ENCODE measurements around the gene HERPUD1. TPM values are rescaled to one million over a fixed set of nuclear protein-coding genes. Genes with fewer than 3 reads are reported as not detected.

HERPUD1 gene
- total and polyA plus RNA-seq, 2 of the 13 experiments (the other 11 are each of a cell fraction or from before 2014, with no cell fraction given) = 96.2 to 323 TPM

- Histone ChIP-seq H3K27ac (ENCODE audit: extremely low read length, insufficient read depth, low read length) (no peak overlapping the region), H3K27me3 (ENCODE audit: control insufficient read depth in 1 of 2, insufficient read depth in 2 of 2, low read length in 2 of 2) (peaks cover 4 to 35% of the 10 kb centered on the region in 2 experiments), H3K9me3 (ENCODE audit: low read length) (no peaks in the 10 kb centered on the region), H3K36me3 (replicated peaks in 1 of 2; ENCODE audit: control insufficient read depth in 1 of 2, insufficient read depth in 2 of 2, low read length in 2 of 2) (no peaks in the 10 kb centered on the region), H4K20me1 (ENCODE audit: insufficient read depth, low read length) (no peaks in the 10 kb centered on the region), H2AFZ (ENCODE audit: low read length) (no peak overlapping the region), H3K4me1 (ENCODE audit: insufficient read depth, low read length) (peaks cover 68% of the 10 kb centered on the region), H3K4me2 (ENCODE audit: low read depth, low read length) (no peak overlapping the region), H3K4me3 (replicated peaks in 1 of 3; ENCODE audit: insufficient read depth in 1 of 3, low read depth in 2 of 3, low read length in 3 of 3) (no peak overlapping the region), H3K9ac (ENCODE audit: insufficient read depth, low read depth, low read length) (no peak overlapping the region), H3K79me2 (ENCODE audit: insufficient read depth, low read length) (no peaks in the 10 kb centered on the region)
- BruUV-seq (replicated peaks) = no TSS peak
- intact Hi-C loops (cut with micrococcal nuclease; ENCODE audit: unreplicated experiment) (no loop called here), in situ Hi-C loops (cut with HindIII; ENCODE audit: extremely low pct_ligation_motif_present, low pct_unique_long_range_greater_than_20kb) (no loop called here)
- POLR2A ChIA-PET = interaction anchor here (1.8 kb wide), 1 partner anchor 17 kb away, joined by 8 read pairs; no protein-coding TSS in a partner anchor
- 47% methylated on average over 6 of the region's 6 CpGs for WGBS (ENCODE audit: low lambda C conversion rate)
- ATAC-seq = no peak
- no peak for FAIRE-seq
- CTCF ChIA-PET (ENCODE audit: low intra/inter-chr PET ratio, low total read pairs) = no interaction called here
- DNase-seq (ENCODE audit: low spot score) = no peak
- TF ChIP-seq ZNF136 (CRISPR knock-in tag; IDR thresholded peaks at IDR 0.05; ENCODE audit: low read depth) (no peak), ZBTB14 (CRISPR knock-in tag; IDR thresholded peaks at IDR 0.05) (no peak), TSC22D2 (CRISPR knock-in tag; IDR thresholded peaks at IDR 0.05; ENCODE audit: borderline replicate concordance) (no peak), ATF6 (CRISPR knock-in tag; conservative IDR thresholded peaks at IDR 0.05) (no peak), DMAP1 (CRISPR knock-in tag; IDR thresholded peaks at IDR 0.05) (no peak), RARA (CRISPR knock-in tag; IDR thresholded peaks at IDR 0.05) (peak; percentile 49; the same call in 1 of the 2 replicates), ZNF12 (CRISPR knock-in tag; IDR thresholded peaks at IDR 0.05) (no peak), NONO (IDR thresholded peaks at IDR 0.05) (no peak), NONO (CRISPR knock-in tag; conservative IDR thresholded peaks at IDR 0.05) (no peak), ZHX2 (IDR thresholded peaks at IDR 0.05; ENCODE audit: low read depth) (no peak), ZHX2 (CRISPR knock-in tag; IDR thresholded peaks at IDR 0.05; ENCODE audit: borderline replicate concordance) (no peak), ZNF558 (CRISPR knock-in tag; IDR thresholded peaks at IDR 0.05; ENCODE audit: borderline replicate concordance) (no peak), FOSL2 (CRISPR knock-in tag; IDR thresholded peaks at IDR 0.05) (peak; percentile 45), NRL (CRISPR knock-in tag; IDR thresholded peaks at IDR 0.05; ENCODE audit: borderline replicate concordance) (no peak), ZNF772 (CRISPR knock-in tag; IDR thresholded peaks at IDR 0.05) (no peak), JUND (CRISPR knock-in tag; IDR thresholded peaks at IDR 0.05) (0 out of 2 replicates have a peak, but pooled peaks have one; percentile 11), ZNF607 (CRISPR knock-in tag; IDR thresholded peaks at IDR 0.05; ENCODE audit: borderline replicate concordance) (no peak), ZNF589 (CRISPR knock-in tag; conservative IDR thresholded peaks at IDR 0.05) (no peak)
These were observed 52.7 kb downstream of the HERPUD1 start for GRCh38 chr16:56984639-56985038.
